GM23338 (cell line): ENCODE data around the gene ASGR1. TPM values are rescaled to one million over a fixed set of nuclear protein-coding genes. Genes with fewer than 3 reads are reported as not detected.

Experiments used
- ATAC-seq: fragments of 200-7000 bp; cut with Tn5 transposase; 3 replicates; pipeline ENCODE4 v1.9.1; 2020
- DNase-seq: peaks from one replicate; pipeline ENCODE4 v3.0.0-alpha.2; 2015; ENCODE audit warnings: low spot score
- H2AFZ ChIP-seq: fragments of 200-600 bp; sonication (generic); 2 replicates; pipeline ENCODE4 v1.8.0; 2016; ENCODE audit warnings: antibody characterized with exemption, mild to moderate bottlenecking, moderate library complexity
- H3F3A ChIP-seq: fragments of 200-600 bp; sonication (generic); replicated peaks from 2 replicates; pipeline ENCODE4 v1.8.0; 2017; ENCODE audit warnings: antibody characterized with exemption, mixed run types, low read depth
- H3K27ac ChIP-seq: fragments of 200-600 bp; sonication (generic); 2 replicates; pipeline ENCODE4 v1.6.1; 2016; ENCODE audit warnings: low read depth
- H3K27me3 ChIP-seq: fragments of 200-600 bp; sonication (generic); 2 replicates; pipeline ENCODE4 v1.8.0; 2016; ENCODE audit warnings: mild to moderate bottlenecking, mixed run types, moderate library complexity; ENCODE audit not compliant: insufficient read depth
- H3K36me3 ChIP-seq: fragments of 200-600 bp; sonication (generic); 2 replicates; pipeline ENCODE4 v1.8.0; 2016; ENCODE audit warnings: mild to moderate bottlenecking; ENCODE audit not compliant: insufficient read depth
- H3K4me1 ChIP-seq: fragments of 200-600 bp; sonication (generic); 2 replicates; pipeline ENCODE4 v1.8.0; 2016; ENCODE audit warnings: mild to moderate bottlenecking, moderate library complexity; ENCODE audit not compliant: insufficient read depth
- H3K4me2 ChIP-seq: fragments of 200-600 bp; sonication (generic); 2 replicates; pipeline ENCODE4 v1.7.1; 2017; ENCODE audit warnings: mixed run types
- H3K4me3 ChIP-seq: fragments of 200-600 bp; sonication (generic); 2 replicates; pipeline ENCODE4 v1.6.1; 2016; ENCODE audit warnings: mixed run types
- H3K79me2 ChIP-seq: fragments of 200-600 bp; sonication (generic); replicated peaks from 2 replicates; pipeline ENCODE4 v1.8.0; 2017; ENCODE audit warnings: mild to moderate bottlenecking; ENCODE audit not compliant: insufficient read depth
- H3K9me2 ChIP-seq: fragments of 200-600 bp; sonication (generic); 2 replicates; pipeline ENCODE4 v1.8.0; 2017; ENCODE audit not compliant: insufficient read depth
- H4K20me1 ChIP-seq: fragments of 200-600 bp; sonication (generic); replicated peaks from 2 replicates; pipeline ENCODE4 v1.8.0; 2017; ENCODE audit warnings: mild to moderate bottlenecking; ENCODE audit not compliant: insufficient read depth
- H3K27ac Mint-ChIP-seq: 2 replicates; pipeline ENCODE4 v1.8.0; 2020; ENCODE audit warnings: inconsistent platforms, mild to moderate bottlenecking, moderate library complexity, mixed read lengths
- H3K27me3 Mint-ChIP-seq: 3 replicates; pipeline ENCODE4 v1.8.0; 2022; ENCODE audit warnings: low read depth, mild to moderate bottlenecking, moderate library complexity, mixed read lengths, inconsistent platforms; ENCODE audit not compliant: insufficient read depth, poor library complexity
- H3K36me3 Mint-ChIP-seq: 3 replicates; pipeline ENCODE4 v1.8.0; 2021; ENCODE audit warnings: low read depth, mild to moderate bottlenecking, inconsistent platforms, moderate library complexity, mixed read lengths
- H3K4me1 Mint-ChIP-seq: 3 replicates; pipeline ENCODE4 v1.8.0; 2020; ENCODE audit warnings: mild to moderate bottlenecking, inconsistent platforms, mixed read lengths
- H3K4me3 Mint-ChIP-seq: 3 replicates; pipeline ENCODE4 v1.8.0; 2021; ENCODE audit warnings: moderate library complexity, mild to moderate bottlenecking, inconsistent platforms, mixed read lengths
- H3K9me3 Mint-ChIP-seq: 3 replicates; pipeline ENCODE4 v1.8.0; 2020; ENCODE audit warnings: moderate library complexity, mild to moderate bottlenecking, inconsistent platforms, mixed read lengths
- CREB1 ChIP-seq: fragments of 250-450 bp; sonication (Bioruptor Pico); IDR thresholded peaks from 2 replicates; pipeline ENCODE4 v1.5.0; 2020; ENCODE audit warnings: low read depth, mild to moderate bottlenecking, moderate library complexity
- EZH2 ChIP-seq: fragments of 200-600 bp; sonication (generic); IDR thresholded peaks from one replicate; pipeline ENCODE4 v1.8.0; 2017; ENCODE audit warnings: antibody characterized with exemption, mild to moderate bottlenecking, low read depth; ENCODE audit not compliant: unreplicated experiment
- EZH2phosphoT487 ChIP-seq: fragments of 200-600 bp; sonication (generic); IDR thresholded peaks from one replicate; pipeline ENCODE4 v1.8.1; 2018; ENCODE audit warnings: antibody characterized with exemption; ENCODE audit not compliant: unreplicated experiment
- JUNB ChIP-seq: IDR thresholded peaks from one replicate; pipeline ENCODE4 v1.6.1; 2016; ENCODE audit warnings: antibody characterized with exemption; ENCODE audit not compliant: unreplicated experiment
- NANOG ChIP-seq: IDR thresholded peaks from 2 replicates; pipeline ENCODE4 v1.6.1; 2016; ENCODE audit warnings: antibody characterized with exemption, borderline replicate concordance
- POLR2AphosphoS5 ChIP-seq: IDR thresholded peaks from 2 replicates; pipeline ENCODE4 v1.6.1; 2016; ENCODE audit warnings: antibody characterized with exemption, low read depth
- STAT1 ChIP-seq: IDR thresholded peaks from one replicate; pipeline ENCODE4 v1.6.1; 2016; ENCODE audit warnings: antibody characterized with exemption; ENCODE audit not compliant: unreplicated experiment
- ZNF114 ChIP-seq: fragments of 250-450 bp; sonication (Bioruptor Pico); IDR thresholded peaks from 2 replicates; pipeline ENCODE4 v1.5.0; 2020; ENCODE audit warnings: mild to moderate bottlenecking, moderate library complexity
- ZNF331 ChIP-seq: fragments of 250-450 bp; sonication (Bioruptor Pico); IDR thresholded peaks from 2 replicates; pipeline ENCODE4 v1.5.0; 2020; ENCODE audit warnings: low read depth, mild to moderate bottlenecking, moderate library complexity
- polyA plus RNA-seq: library from polyadenylated mRNA; unstranded; fragments of >200 nt; fragmentation: Nextera tagmentation; extraction: Ambion mirVana; gene quantifications from 2 replicates; pipeline ENCODE4 v1.2.1, GENCODE V29; 2016
- total RNA-seq: library from RNA; depleted of rRNA; stranded (reverse); fragments of >200 nt; shearing (Covaris generic); gene quantifications from 2 replicates; pipeline ENCODE4 v1.2.3, GENCODE V29; 2014
- TF ChIP-seq, protein P1 (sequence below): fragments of 250-450 bp; sonication (Bioruptor Pico); IDR thresholded peaks from 2 replicates; pipeline ENCODE4 v1.5.0; 2020; ENCODE audit warnings: mild to moderate bottlenecking, moderate library complexity
- TF ChIP-seq, protein P2 (sequence below), 2 experiments: fragments of 200-600 bp in 1 of 2; sonication (generic) in 1 of 2; conservative IDR thresholded peaks; 2 replicates each; pipeline versions ENCODE4 v1.5.1 to v1.6.1; 2016 to 2017; ENCODE audit warnings: antibody characterized with exemption in 2 of 2, low read depth in 2 of 2, mild to moderate bottlenecking in 2 of 2, moderate library complexity in 1 of 2
- TF ChIP-seq, protein P3 (sequence below): IDR thresholded peaks from 2 replicates; pipeline ENCODE4 v1.6.1; 2016; ENCODE audit warnings: antibody characterized with exemption
- TF ChIP-seq, protein P4 (sequence below): IDR thresholded peaks from one replicate; pipeline ENCODE4 v1.6.1; 2018; ENCODE audit warnings: antibody characterized with exemption; ENCODE audit not compliant: unreplicated experiment

The ASGR1 gene
- total and polyA plus RNA-seq, 2 experiments from 2014 or later = 8.3 to 9.0 TPM

DNA sequence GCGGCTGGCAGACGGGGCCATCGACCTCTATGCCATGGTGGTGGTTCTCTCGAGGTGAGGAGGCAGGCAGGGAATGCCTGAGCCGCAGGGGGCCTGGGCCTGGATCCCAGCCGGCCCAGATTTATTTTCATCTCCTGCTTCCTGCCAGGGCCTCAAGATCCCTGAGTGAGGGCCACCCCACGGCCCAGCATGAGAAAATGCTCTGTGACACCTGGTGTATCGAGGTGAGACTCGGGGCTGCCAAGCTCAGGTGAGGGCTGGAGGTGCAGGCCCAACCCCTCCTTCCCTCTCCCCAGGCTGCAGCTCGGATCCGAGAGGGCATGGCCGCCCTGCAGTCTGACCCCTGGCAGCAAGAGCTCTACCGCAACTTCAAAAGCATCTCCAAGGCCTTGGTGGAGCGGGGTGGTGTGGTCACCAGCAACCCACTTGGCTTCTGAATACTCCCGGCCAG is 45.5 kb upstream of the ASGR1 start (continued):
- TF ChIP-seq CREB1 (CRISPR knock-in tag) = no peak

DNA sequence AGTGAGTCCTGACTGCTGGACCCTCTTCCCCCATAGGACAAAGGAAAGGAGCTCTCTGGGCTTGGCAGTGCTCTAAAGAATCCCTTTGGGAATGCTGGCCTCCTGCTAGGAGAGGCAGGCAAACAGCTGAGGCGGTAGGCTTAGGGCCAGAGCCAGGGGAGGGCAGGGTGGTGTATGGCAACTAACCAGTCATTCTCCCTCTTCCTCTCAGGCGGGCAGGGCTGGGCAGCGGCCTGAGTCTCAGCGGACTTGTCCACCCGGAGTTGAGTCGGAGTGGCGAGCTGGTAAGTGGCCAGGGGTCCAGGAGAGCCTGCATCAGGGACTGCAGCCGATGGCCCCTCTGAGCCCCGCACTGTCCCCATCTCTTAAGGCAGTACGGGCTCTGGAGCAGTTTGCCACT is 44.9 kb upstream of the ASGR1 start:
- Histone ChIP-seq H3K4me3 (no peak overlapping the region), H3F3A (peaks cover 17% of the 10 kb centered on the region), H3K27me3 (no peaks in the 10 kb centered on the region), H4K20me1 (peaks cover 37% of the 10 kb centered on the region), H3K79me2 (no peaks in the 10 kb centered on the region; the same call in 1 of the 2 replicates), H3K27ac (no peak overlapping the region), H3K4me2 (no peak overlapping the region), H2AFZ (no peak overlapping the region), H3K36me3 (peaks cover 11% of the 10 kb centered on the region; the same call in 1 of the 2 replicates), H3K4me1 (peaks cover 12% of the 10 kb centered on the region), H3K9me2 (no peaks in the 10 kb centered on the region)
- peak overlapping the region; percentile 17; the same call in 1 of the 2 replicates for H3K27ac Mint-ChIP-seq
- H3K4me3 Mint-ChIP-seq = no peak overlapping the region; the same call in 2 of the 3 replicates
- no peak for TF ChIP-seq EZH2
- TF ChIP-seq JUNB = no peak
- TF ChIP-seq ZNF331 (CRISPR knock-in tag) = no peak
- no peak for TF ChIP-seq STAT1
- TF ChIP-seq, protein P1, sequence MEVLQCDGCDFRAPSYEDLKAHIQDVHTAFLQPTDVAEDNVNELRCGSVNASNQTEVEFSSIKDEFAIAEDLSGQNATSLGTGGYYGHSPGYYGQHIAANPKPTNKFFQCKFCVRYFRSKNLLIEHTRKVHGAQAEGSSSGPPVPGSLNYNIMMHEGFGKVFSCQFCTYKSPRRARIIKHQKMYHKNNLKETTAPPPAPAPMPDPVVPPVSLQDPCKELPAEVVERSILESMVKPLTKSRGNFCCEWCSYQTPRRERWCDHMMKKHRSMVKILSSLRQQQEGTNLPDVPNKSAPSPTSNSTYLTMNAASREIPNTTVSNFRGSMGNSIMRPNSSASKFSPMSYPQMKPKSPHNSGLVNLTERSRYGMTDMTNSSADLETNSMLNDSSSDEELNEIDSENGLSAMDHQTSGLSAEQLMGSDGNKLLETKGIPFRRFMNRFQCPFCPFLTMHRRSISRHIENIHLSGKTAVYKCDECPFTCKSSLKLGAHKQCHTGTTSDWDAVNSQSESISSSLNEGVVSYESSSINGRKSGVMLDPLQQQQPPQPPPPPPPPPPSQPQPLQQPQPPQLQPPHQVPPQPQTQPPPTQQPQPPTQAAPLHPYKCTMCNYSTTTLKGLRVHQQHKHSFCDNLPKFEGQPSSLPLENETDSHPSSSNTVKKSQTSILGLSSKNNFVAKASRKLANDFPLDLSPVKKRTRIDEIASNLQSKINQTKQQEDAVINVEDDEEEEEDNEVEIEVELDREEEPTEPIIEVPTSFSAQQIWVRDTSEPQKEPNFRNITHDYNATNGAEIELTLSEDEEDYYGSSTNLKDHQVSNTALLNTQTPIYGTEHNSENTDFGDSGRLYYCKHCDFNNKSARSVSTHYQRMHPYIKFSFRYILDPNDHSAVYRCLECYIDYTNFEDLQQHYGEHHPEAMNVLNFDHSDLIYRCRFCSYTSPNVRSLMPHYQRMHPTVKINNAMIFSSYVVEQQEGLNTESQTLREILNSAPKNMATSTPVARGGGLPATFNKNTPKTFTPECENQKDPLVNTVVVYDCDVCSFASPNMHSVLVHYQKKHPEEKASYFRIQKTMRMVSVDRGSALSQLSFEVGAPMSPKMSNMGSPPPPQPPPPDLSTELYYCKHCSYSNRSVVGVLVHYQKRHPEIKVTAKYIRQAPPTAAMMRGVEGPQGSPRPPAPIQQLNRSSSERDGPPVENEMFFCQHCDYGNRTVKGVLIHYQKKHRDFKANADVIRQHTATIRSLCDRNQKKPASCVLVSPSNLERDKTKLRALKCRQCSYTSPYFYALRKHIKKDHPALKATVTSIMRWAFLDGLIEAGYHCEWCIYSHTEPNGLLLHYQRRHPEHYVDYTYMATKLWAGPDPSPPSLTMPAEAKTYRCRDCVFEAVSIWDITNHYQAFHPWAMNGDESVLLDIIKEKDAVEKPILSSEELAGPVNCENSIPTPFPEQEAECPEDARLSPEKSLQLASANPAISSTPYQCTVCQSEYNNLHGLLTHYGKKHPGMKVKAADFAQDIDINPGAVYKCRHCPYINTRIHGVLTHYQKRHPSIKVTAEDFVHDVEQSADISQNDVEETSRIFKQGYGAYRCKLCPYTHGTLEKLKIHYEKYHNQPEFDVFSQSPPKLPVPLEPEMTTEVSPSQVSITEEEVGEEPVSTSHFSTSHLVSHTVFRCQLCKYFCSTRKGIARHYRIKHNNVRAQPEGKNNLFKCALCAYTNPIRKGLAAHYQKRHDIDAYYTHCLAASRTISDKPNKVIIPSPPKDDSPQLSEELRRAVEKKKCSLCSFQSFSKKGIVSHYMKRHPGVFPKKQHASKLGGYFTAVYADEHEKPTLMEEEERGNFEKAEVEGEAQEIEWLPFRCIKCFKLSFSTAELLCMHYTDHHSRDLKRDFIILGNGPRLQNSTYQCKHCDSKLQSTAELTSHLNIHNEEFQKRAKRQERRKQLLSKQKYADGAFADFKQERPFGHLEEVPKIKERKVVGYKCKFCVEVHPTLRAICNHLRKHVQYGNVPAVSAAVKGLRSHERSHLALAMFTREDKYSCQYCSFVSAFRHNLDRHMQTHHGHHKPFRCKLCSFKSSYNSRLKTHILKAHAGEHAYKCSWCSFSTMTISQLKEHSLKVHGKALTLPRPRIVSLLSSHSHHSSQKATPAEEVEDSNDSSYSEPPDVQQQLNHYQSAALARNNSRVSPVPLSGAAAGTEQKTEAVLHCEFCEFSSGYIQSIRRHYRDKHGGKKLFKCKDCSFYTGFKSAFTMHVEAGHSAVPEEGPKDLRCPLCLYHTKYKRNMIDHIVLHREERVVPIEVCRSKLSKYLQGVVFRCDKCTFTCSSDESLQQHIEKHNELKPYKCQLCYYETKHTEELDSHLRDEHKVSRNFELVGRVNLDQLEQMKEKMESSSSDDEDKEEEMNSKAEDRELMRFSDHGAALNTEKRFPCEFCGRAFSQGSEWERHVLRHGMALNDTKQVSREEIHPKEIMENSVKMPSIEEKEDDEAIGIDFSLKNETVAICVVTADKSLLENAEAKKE = no peak
- no peak for TF ChIP-seq NANOG
- TF ChIP-seq, protein P2, sequence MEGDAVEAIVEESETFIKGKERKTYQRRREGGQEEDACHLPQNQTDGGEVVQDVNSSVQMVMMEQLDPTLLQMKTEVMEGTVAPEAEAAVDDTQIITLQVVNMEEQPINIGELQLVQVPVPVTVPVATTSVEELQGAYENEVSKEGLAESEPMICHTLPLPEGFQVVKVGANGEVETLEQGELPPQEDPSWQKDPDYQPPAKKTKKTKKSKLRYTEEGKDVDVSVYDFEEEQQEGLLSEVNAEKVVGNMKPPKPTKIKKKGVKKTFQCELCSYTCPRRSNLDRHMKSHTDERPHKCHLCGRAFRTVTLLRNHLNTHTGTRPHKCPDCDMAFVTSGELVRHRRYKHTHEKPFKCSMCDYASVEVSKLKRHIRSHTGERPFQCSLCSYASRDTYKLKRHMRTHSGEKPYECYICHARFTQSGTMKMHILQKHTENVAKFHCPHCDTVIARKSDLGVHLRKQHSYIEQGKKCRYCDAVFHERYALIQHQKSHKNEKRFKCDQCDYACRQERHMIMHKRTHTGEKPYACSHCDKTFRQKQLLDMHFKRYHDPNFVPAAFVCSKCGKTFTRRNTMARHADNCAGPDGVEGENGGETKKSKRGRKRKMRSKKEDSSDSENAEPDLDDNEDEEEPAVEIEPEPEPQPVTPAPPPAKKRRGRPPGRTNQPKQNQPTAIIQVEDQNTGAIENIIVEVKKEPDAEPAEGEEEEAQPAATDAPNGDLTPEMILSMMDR (conservative IDR thresholded peaks at IDR 0.05; ENCODE audit: low read depth in 2 of 2) = no peak
- TF ChIP-seq, protein P3, sequence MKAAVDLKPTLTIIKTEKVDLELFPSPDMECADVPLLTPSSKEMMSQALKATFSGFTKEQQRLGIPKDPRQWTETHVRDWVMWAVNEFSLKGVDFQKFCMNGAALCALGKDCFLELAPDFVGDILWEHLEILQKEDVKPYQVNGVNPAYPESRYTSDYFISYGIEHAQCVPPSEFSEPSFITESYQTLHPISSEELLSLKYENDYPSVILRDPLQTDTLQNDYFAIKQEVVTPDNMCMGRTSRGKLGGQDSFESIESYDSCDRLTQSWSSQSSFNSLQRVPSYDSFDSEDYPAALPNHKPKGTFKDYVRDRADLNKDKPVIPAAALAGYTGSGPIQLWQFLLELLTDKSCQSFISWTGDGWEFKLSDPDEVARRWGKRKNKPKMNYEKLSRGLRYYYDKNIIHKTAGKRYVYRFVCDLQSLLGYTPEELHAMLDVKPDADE = no peak
- TF ChIP-seq ZNF114 = no peak
- TF ChIP-seq EZH2phosphoT487 = no peak
- TF ChIP-seq, protein P4, sequence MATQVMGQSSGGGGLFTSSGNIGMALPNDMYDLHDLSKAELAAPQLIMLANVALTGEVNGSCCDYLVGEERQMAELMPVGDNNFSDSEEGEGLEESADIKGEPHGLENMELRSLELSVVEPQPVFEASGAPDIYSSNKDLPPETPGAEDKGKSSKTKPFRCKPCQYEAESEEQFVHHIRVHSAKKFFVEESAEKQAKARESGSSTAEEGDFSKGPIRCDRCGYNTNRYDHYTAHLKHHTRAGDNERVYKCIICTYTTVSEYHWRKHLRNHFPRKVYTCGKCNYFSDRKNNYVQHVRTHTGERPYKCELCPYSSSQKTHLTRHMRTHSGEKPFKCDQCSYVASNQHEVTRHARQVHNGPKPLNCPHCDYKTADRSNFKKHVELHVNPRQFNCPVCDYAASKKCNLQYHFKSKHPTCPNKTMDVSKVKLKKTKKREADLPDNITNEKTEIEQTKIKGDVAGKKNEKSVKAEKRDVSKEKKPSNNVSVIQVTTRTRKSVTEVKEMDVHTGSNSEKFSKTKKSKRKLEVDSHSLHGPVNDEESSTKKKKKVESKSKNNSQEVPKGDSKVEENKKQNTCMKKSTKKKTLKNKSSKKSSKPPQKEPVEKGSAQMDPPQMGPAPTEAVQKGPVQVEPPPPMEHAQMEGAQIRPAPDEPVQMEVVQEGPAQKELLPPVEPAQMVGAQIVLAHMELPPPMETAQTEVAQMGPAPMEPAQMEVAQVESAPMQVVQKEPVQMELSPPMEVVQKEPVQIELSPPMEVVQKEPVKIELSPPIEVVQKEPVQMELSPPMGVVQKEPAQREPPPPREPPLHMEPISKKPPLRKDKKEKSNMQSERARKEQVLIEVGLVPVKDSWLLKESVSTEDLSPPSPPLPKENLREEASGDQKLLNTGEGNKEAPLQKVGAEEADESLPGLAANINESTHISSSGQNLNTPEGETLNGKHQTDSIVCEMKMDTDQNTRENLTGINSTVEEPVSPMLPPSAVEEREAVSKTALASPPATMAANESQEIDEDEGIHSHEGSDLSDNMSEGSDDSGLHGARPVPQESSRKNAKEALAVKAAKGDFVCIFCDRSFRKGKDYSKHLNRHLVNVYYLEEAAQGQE = no peak
- TF ChIP-seq POLR2AphosphoS5 = no peak
- TF ChIP-seq CREB1 (CRISPR knock-in tag) = no peak
- ATAC-seq (no peak), DNase-seq (no peak)
- H3K4me1 Mint-ChIP-seq = peaks cover 20% of the 10 kb centered on the region
- peaks cover 45% of the 10 kb centered on the region for H3K27me3 Mint-ChIP-seq
- peaks cover 79% of the 10 kb centered on the region for H3K36me3 Mint-ChIP-seq
- H3K9me3 Mint-ChIP-seq = no peaks in the 10 kb centered on the region; the same call in 2 of the 3 replicates
